ENCODE measurements around the gene XRCC4.

- TF ChIP-seq, protein P1, sequence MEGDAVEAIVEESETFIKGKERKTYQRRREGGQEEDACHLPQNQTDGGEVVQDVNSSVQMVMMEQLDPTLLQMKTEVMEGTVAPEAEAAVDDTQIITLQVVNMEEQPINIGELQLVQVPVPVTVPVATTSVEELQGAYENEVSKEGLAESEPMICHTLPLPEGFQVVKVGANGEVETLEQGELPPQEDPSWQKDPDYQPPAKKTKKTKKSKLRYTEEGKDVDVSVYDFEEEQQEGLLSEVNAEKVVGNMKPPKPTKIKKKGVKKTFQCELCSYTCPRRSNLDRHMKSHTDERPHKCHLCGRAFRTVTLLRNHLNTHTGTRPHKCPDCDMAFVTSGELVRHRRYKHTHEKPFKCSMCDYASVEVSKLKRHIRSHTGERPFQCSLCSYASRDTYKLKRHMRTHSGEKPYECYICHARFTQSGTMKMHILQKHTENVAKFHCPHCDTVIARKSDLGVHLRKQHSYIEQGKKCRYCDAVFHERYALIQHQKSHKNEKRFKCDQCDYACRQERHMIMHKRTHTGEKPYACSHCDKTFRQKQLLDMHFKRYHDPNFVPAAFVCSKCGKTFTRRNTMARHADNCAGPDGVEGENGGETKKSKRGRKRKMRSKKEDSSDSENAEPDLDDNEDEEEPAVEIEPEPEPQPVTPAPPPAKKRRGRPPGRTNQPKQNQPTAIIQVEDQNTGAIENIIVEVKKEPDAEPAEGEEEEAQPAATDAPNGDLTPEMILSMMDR (IDR thresholded peaks at IDR 0.05), result no peak
- TF ChIP-seq POLR2AphosphoS5 (IDR thresholded peaks at IDR 0.05) (no peak), POLR2A (IDR thresholded peaks at IDR 0.05) (no peak)
Observed at GRCh38 chr5:83378624-83379289, 301.4 kb downstream of the XRCC4 start.

All from suprapubic skin (tissue), 4 donors.